Measurements from ENCODE around the gene GET4.

GET4 gene

DNA sequence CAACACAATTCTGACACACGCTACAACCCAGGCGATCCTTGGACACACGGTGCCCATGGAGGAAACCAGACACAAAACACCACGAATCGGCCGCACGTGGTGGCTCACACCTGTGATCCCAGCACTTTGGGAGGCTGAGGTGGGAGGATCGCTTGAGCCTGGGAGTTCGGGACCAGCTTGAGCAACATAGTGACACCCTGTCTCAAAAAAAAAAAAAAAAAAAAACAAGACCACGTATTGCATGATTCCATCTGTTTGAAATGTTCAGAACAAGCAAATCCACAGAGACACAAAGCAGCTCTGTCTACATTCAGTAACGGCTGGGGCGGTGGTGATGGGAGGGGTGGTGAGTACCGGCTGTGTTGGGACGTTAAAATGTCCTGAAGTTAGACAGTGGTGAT lies 53.0 kb downstream of the GET4 start:
- no peak overlapping the region for H3K27ac ChIP-seq
- TF ChIP-seq, protein P1, sequence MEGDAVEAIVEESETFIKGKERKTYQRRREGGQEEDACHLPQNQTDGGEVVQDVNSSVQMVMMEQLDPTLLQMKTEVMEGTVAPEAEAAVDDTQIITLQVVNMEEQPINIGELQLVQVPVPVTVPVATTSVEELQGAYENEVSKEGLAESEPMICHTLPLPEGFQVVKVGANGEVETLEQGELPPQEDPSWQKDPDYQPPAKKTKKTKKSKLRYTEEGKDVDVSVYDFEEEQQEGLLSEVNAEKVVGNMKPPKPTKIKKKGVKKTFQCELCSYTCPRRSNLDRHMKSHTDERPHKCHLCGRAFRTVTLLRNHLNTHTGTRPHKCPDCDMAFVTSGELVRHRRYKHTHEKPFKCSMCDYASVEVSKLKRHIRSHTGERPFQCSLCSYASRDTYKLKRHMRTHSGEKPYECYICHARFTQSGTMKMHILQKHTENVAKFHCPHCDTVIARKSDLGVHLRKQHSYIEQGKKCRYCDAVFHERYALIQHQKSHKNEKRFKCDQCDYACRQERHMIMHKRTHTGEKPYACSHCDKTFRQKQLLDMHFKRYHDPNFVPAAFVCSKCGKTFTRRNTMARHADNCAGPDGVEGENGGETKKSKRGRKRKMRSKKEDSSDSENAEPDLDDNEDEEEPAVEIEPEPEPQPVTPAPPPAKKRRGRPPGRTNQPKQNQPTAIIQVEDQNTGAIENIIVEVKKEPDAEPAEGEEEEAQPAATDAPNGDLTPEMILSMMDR (conservative IDR thresholded peaks at IDR 0.05): no peak
- TF ChIP-seq ZFX (IDR thresholded peaks at IDR 0.05): no peak

GRCh38 chr7:930975-931758 lies 54.8 kb downstream of the GET4 start:
- TF ChIP-seq, protein P1 (conservative IDR thresholded peaks at IDR 0.05): no peak
- TF ChIP-seq ZFX (IDR thresholded peaks at IDR 0.05): no peak
- no peak overlapping the region for H3K27ac ChIP-seq

DNA sequence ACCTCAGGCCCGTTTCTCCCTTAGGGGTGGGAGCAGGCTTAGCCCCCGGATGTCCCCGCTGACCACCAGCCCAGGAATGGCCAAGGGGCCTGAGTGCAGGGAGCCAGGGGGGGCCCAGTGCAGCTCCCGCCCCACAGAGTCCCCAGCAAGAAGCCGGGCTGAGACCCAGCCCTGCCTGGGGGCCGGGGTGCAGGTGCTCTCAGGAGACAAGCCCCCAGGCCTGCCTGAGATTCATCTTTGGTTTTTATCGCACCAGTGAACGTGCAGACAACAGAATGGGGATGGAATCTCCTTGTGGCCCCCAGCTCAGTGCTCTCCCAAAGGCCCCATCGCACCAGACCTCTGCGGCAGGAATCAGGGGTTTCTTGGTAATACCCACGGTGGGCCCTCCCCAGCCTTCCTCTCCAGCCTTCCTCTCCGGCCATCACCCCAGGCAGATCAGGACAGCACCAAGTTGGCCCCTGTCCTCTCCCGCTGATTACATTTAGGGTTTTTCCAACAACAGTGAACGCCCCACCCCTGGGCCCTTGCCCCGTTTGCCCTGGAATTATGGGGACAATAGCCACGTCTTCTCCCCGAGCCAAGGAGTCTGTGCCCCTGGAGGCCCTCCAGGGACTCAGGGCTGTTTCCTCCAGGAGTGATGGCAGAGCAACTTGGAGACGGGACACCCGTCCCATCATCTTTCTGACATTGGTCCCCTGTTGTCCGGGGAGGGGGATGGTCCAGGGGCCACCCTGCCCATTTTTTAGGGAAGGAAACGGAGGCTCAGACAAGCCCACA lies 55.7 kb downstream of the GET4 start:
- TF ChIP-seq, protein P1 (conservative IDR thresholded peaks at IDR 0.05): no peak
- no peak for TF ChIP-seq ZFX (IDR thresholded peaks at IDR 0.05)
- H3K27ac ChIP-seq: no peak overlapping the region

- no peak overlapping the region for H3K27ac ChIP-seq
- TF ChIP-seq, protein P1 (conservative IDR thresholded peaks at IDR 0.05): no peak
- no peak for TF ChIP-seq ZFX (IDR thresholded peaks at IDR 0.05)
These were observed 56.3 kb downstream of the GET4 start for GRCh38 chr7:932651-932975.

DNA sequence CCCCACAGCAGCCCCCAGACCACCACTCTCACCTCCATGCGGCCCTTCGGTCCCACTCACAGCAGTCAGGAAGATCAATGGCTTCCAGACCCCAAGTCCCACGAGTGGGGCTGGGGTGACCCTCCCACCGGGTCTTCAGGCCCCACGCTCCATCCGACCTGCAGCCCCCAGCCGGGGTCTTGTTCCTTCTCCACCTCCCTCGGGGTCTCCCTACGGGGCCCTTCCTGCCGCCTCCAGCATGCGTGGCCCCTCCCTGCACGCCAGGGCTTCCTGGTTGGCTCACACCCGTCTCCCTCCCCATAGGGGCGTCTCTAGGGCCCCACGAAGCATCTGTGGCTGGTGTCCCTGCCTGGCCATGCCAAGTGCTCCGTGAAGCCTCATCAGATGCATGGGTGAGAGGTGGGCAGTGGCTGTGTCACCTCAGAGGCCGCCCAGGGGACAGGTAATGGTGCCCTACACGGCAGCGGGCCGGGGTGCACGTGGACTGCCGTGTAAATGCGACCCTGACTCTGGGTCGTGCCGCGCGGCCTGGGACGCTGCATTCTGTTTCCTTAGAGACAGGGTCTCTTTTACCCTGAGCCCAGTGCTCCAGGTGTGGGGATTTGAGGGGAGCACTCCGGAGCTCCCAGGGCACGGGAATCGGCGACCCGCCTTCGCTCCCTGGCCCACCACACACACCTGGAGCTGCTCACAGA lies 58.3 kb downstream of the GET4 start:
- TF ChIP-seq, protein P1 (conservative IDR thresholded peaks at IDR 0.05): no peak
- no peak overlapping the region for H3K27ac ChIP-seq

DNA sequence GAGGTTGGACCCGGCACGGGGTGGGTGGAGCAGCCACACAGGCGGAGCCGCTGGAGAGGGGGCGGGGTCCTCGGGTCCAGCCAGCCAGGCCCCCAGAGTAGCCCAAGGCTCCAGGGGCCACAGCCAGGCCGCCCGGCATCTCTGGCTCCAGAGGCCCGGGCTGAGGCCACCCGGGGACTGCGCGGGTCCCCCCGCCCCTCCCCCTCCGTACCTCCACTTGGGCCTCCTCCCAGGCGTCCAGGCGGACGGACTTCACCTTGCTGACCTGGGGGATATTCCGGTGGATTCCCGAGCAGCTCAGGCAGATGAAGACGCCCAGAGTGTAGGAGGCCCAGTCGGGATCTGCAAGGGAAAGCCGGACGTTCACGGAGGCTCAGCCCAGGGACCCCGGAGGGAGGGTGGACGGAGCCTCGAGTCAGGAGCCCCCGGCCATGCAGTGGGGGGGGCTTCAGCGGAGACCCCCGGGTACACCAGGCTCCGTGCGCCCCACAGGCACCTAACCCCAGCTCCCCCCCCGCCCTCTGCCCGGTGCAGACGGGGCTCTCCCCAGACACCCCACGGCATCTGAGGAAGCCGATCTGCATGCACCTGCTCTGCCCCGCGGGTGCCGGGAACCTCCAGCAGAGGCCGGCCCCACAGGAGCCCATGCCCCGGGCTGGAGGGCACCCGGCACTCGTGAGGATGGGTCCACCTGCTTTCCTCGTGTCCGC lies 59.0 kb downstream of the GET4 start:
- TF ChIP-seq, protein P1 (conservative IDR thresholded peaks at IDR 0.05): no peak
- TF ChIP-seq ZFX (IDR thresholded peaks at IDR 0.05): no peak
- H3K27ac ChIP-seq: no peak overlapping the region

Measured in C4-2B (cell line).